Esophagus squamous epithelium (tissue), 4 donors: ENCODE data around the gene ZER1.

Experiments
- POLR2A ChIP-seq, 4 donors: fragments of 450-650 bp; IDR thresholded peaks; one replicate each; pipeline ENCODE4 v1.6.1; 2017; ENCODE audit warnings: antibody characterized with exemption in 4 of 4, mild to moderate bottlenecking in 4 of 4, moderate library complexity in 3 of 4
- TF ChIP-seq, protein P1 (sequence below), 6 experiments: fragments of 450-650 bp in 4 of 6; fragments of 200-600 bp in 2 of 6; sonication (generic) in 2 of 6; IDR thresholded peaks; one replicate each; pipeline ENCODE4 v1.5.1; 2016 to 2019; ENCODE audit warnings: antibody characterized with exemption in 6 of 6, mild to moderate bottlenecking in 4 of 6, moderate library complexity in 4 of 6

DNA sequence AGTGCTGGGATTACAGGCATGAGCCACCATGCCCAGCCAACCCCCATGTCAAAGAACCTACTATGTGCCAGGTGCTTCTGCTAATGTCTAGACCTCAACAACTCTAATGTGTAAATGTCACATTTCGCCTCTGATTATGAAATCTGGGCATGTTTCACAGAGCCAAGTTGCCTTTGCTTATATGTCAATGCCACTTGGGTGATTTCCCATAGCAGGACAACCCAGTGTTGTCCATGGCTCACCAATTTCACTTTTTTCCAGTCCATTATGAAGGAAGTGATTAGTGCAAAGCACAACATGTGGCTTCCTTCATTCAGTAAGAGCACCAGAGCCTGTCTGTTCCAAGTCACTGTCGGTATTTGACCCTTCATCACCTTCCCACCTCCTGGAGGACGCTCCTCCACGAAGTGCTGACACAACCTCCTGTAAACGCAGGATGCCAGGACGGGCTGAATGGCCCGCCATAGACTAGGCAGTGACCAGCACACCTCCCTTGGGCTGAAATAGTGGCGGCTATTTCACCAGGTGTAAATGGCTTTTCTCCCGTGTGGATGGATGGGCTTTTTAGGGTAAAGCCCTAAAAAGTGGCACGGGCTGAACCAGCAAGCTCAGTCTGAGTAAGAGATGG, 70.4 kb downstream of the ZER1 start:
- TF ChIP-seq, protein P1, sequence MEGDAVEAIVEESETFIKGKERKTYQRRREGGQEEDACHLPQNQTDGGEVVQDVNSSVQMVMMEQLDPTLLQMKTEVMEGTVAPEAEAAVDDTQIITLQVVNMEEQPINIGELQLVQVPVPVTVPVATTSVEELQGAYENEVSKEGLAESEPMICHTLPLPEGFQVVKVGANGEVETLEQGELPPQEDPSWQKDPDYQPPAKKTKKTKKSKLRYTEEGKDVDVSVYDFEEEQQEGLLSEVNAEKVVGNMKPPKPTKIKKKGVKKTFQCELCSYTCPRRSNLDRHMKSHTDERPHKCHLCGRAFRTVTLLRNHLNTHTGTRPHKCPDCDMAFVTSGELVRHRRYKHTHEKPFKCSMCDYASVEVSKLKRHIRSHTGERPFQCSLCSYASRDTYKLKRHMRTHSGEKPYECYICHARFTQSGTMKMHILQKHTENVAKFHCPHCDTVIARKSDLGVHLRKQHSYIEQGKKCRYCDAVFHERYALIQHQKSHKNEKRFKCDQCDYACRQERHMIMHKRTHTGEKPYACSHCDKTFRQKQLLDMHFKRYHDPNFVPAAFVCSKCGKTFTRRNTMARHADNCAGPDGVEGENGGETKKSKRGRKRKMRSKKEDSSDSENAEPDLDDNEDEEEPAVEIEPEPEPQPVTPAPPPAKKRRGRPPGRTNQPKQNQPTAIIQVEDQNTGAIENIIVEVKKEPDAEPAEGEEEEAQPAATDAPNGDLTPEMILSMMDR (IDR thresholded peaks at IDR 0.05) = no peak
- TF ChIP-seq POLR2A (IDR thresholded peaks at IDR 0.05) = no peak
